Keratinocyte (primary cell): ENCODE data around the gene C3orf49. TPM values are rescaled to one million over a fixed set of nuclear protein-coding genes. Genes with fewer than 3 reads are reported as not detected.

Source experiments
- DNase-seq: peaks from one replicate; pipeline ENCODE4 v3.0.0-alpha.2; 2011; ENCODE audit warnings: low read depth, missing footprints, low spot score
- FAIRE-seq: peaks from 2 replicates; lab custom pipeline; 2011; peaks lifted over from hg19 to GRCh38; lab: Jason Lieb, UNC
- H2AFZ ChIP-seq: 2 replicates; pipeline ENCODE4 v1.6.0; 2012; ENCODE audit warnings: low read length, control low read depth, inconsistent platforms; ENCODE audit not compliant: control insufficient read depth
- H3K27ac ChIP-seq: 2 replicates; pipeline ENCODE4 v1.5.1; 2011; ENCODE audit warnings: low read length; ENCODE audit not compliant: control insufficient read depth, insufficient read depth
- H3K27me3 ChIP-seq: 3 replicates; pipeline ENCODE4 v1.6.0; 2011; ENCODE audit warnings: low read length; ENCODE audit not compliant: control insufficient read depth, insufficient read depth; ENCODE audit errors: extremely low read depth
- H3K36me3 ChIP-seq, 2 experiments: 2 replicates in 1 of 2; 3 replicates in 1 of 2; pipeline ENCODE4 v1.5.1; 2011; ENCODE audit warnings: low read length in 2 of 2, mild to moderate bottlenecking in 1 of 2; ENCODE audit not compliant: control insufficient read depth in 2 of 2, insufficient read depth in 2 of 2; ENCODE audit errors: extremely low read depth in 1 of 2
- H3K4me1 ChIP-seq: 3 replicates; pipeline ENCODE4 v1.5.1; 2011; ENCODE audit warnings: low read length; ENCODE audit not compliant: control insufficient read depth, insufficient read depth; ENCODE audit errors: extremely low read depth
- H3K4me2 ChIP-seq: 3 replicates; pipeline ENCODE4 v1.6.0; 2011; ENCODE audit warnings: low read depth, low read length; ENCODE audit not compliant: control insufficient read depth, insufficient read depth; ENCODE audit errors: extremely low read depth
- H3K4me3 ChIP-seq, 3 experiments: fragments of 200-600 bp in 1 of 3; sonication (generic) in 1 of 3; 2 replicates in 2 of 3; 3 replicates in 1 of 3; pipeline ENCODE4 v1.5.1; 2011 to 2016; ENCODE audit warnings: low read length in 3 of 3, mild to moderate bottlenecking in 3 of 3, control low read depth in 2 of 3, inconsistent platforms in 1 of 3, low read depth in 1 of 3, mixed read lengths in 1 of 3, mixed run types in 1 of 3, moderate library complexity in 1 of 3; ENCODE audit not compliant: control insufficient read depth in 2 of 3, insufficient read depth in 2 of 3; ENCODE audit errors: extremely low read depth in 1 of 3
- H3K79me2 ChIP-seq: 2 replicates; pipeline ENCODE4 v1.6.0; 2012; ENCODE audit warnings: low read length; ENCODE audit not compliant: control insufficient read depth, insufficient read depth
- H3K9ac ChIP-seq: 3 replicates; pipeline ENCODE4 v1.6.0; 2011; ENCODE audit warnings: low read length; ENCODE audit not compliant: control insufficient read depth, insufficient read depth; ENCODE audit errors: extremely low read depth
- H3K9me1 ChIP-seq: 3 replicates; pipeline ENCODE4 v1.6.0; 2011; ENCODE audit warnings: low read length; ENCODE audit not compliant: control insufficient read depth, insufficient read depth; ENCODE audit errors: extremely low read depth
- H3K9me3 ChIP-seq: 2 replicates; pipeline ENCODE4 v1.5.1; 2012; ENCODE audit warnings: low read depth, low read length; ENCODE audit not compliant: control insufficient read depth
- H4K20me1 ChIP-seq: 3 replicates; pipeline ENCODE4 v1.6.0; 2011; ENCODE audit warnings: low read length; ENCODE audit not compliant: control insufficient read depth, insufficient read depth; ENCODE audit errors: extremely low read depth
- CTCF ChIP-seq, 3 experiments: IDR thresholded peaks in 1 of 3; conservative IDR thresholded peaks in 1 of 3; optimal IDR thresholded peaks in 1 of 3; 2 replicates in 2 of 3; 3 replicates in 1 of 3; pipeline versions ENCODE3 to v1.5.1; 2011; ENCODE audit warnings: low read length in 3 of 3, mild to moderate bottlenecking in 3 of 3, moderate library complexity in 2 of 3, control low read depth in 1 of 3, inconsistent platforms in 1 of 3; ENCODE audit not compliant: insufficient read depth in 2 of 3; ENCODE audit errors: extremely low read depth in 1 of 3
- EZH2 ChIP-seq: IDR thresholded peaks from one replicate; pipeline ENCODE4 v1.6.1; 2012; ENCODE audit warnings: inconsistent platforms, mild to moderate bottlenecking, low read length, moderate library complexity
- dilution Hi-C: fragments of 300-500 bp; cut with MboI; formaldehyde crosslinking; loops from one replicate; pipeline ENCODE4 v1.7.0; 2020; ENCODE audit warnings: low sequenced_read_pairs; ENCODE audit not compliant: extremely low pct_ligation_motif_present
- polyA plus RNA-seq, 5 experiments: library from polyadenylated mRNA; depleted of rRNA in 3 of 5; stranded (reverse) in 3 of 5; stranded (forward) in 1 of 5; unstranded in 1 of 5; fragments of >200 nt; gene quantifications; 1 replicate in 1 of 5; 2 replicates in 3 of 5; 3 replicates in 1 of 5; pipeline versions ENCODE4 v1.2.1 to v1.2.3, GENCODE V29; 2011 to 2012; ENCODE audit warnings: missing spikeins in 2 of 5, low read depth in 1 of 5, low replicate concordance in 1 of 5

Gene C3orf49
- polyA plus RNA-seq, 1 donor (not counting 4 experiments of a cell fraction or from before 2014, with no cell fraction given) = not detected

- H4K20me1 ChIP-seq = no peaks in the 10 kb centered on the region
- dilution Hi-C loops = no loop called here
- H3K4me1 ChIP-seq = peaks cover 3% of the 10 kb centered on the region
- no peak overlapping the region for H3K27ac ChIP-seq
- TF ChIP-seq CTCF (optimal IDR thresholded peaks at IDR 0.05 in 1 of 3, IDR thresholded peaks at IDR 0.05 in 1 of 3, conservative IDR thresholded peaks at IDR 0.05 in 1 of 3; ENCODE audit: extremely low read depth in 1 of 3, insufficient read depth in 2 of 3, low read length in 3 of 3) (no peak), EZH2 (no peak)
- no peaks in the 10 kb centered on the region for H3K36me3 ChIP-seq
- no peak overlapping the region for H3K4me3 ChIP-seq
- no peaks in the 10 kb centered on the region for H3K9me1 ChIP-seq
- H3K9me3 ChIP-seq = no peaks in the 10 kb centered on the region
- H3K27me3 ChIP-seq = no peaks in the 10 kb centered on the region
- H2AFZ ChIP-seq = no peak overlapping the region
- FAIRE-seq (peak; percentile 29), DNase-seq (no peak)
- no peak overlapping the region for H3K9ac ChIP-seq
- H3K4me2 ChIP-seq = no peak overlapping the region
- H3K79me2 ChIP-seq = peaks cover 39% of the 10 kb centered on the region
These were observed 28.8 kb downstream of the C3orf49 start for GRCh38 chr3:63847718-63848450.

DNA sequence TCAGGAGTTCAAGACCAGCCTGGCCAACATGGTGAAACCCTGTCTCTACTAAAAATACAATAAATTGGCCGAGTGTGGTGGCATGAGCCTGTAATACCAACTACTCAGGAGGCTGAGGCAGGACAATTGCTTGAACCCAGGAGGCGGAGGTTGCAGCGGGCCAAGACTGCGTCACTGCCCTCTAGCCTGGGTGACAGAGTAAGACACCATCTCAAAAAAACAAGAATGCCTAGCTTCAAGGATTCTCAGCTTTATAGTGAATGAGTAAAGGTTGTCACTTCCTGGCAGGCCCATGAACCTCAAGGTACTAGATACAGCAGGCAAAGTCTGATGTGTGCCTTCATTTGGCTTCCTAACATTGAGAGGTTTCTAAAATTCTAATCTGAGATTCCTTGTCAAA, 30.1 kb downstream of the C3orf49 start:
- Histone ChIP-seq H3K4me1 (peaks cover 3% of the 10 kb centered on the region), H3K4me2 (no peak overlapping the region), H3K27ac (no peak overlapping the region), H3K27me3 (no peaks in the 10 kb centered on the region), H3K9ac (no peak overlapping the region), H2AFZ (no peak overlapping the region), H3K9me3 (no peaks in the 10 kb centered on the region), H3K79me2 (peaks cover 41% of the 10 kb centered on the region), H3K4me3 (no peak overlapping the region), H3K9me1 (no peaks in the 10 kb centered on the region), H3K36me3 (no peaks in the 10 kb centered on the region), H4K20me1 (no peaks in the 10 kb centered on the region)
- dilution Hi-C loops = no loop called here
- FAIRE-seq (no peak), DNase-seq (no peak)
- TF ChIP-seq EZH2 = no peak
- no peak for TF ChIP-seq CTCF (optimal IDR thresholded peaks at IDR 0.05 in 1 of 3, IDR thresholded peaks at IDR 0.05 in 1 of 3, conservative IDR thresholded peaks at IDR 0.05 in 1 of 3; ENCODE audit: extremely low read depth in 1 of 3, insufficient read depth in 2 of 3, low read length in 3 of 3)
